A673 (cell line): ENCODE measurements around the gene C19orf81. TPM values are rescaled to one million over a fixed set of nuclear protein-coding genes. Genes with fewer than 3 reads are reported as not detected.

ENCODE experiments used
- BruUV-seq: library from RNA; stranded (reverse); fragments of 400-500 nt; replicated peaks from 2 replicates; lab custom pipeline; 2021; lab: Mats Ljungman, UMichigan
- CTCF ChIA-PET: fragments of 300-600 bp; sonication (Branson Sonifier 250); formaldehyde crosslinking; loops from one replicate; lab custom pipeline; 2022; ENCODE audit warnings: antibody characterized with exemption; lab: Charles Lee
- POLR2A ChIA-PET: fragments of 300-600 bp; sonication (Branson Sonifier 250); formaldehyde crosslinking; loops from one replicate; lab custom pipeline; 2022; ENCODE audit warnings: antibody characterized with exemption; ENCODE audit not compliant: low non-redundant PET; lab: Charles Lee
- DNase-seq: peaks from one replicate; pipeline ENCODE4 v3.0.0-alpha.2; 2015; ENCODE audit warnings: low spot score
- H3K27ac ChIP-seq: fragments of 200-600 bp; sonication (generic); 2 replicates; pipeline ENCODE4 v1.5.1; 2016; ENCODE audit warnings: mixed run types, low read depth, mild to moderate bottlenecking, mixed read lengths, antibody characterized with exemption, low read length; ENCODE audit not compliant: poor library complexity, severe bottlenecking
- H3K27me3 ChIP-seq: fragments of 200-600 bp; sonication (generic); replicated peaks from 2 replicates; pipeline ENCODE4 v1.6.1; 2017; ENCODE audit warnings: mixed run types, low read depth, mild to moderate bottlenecking, mixed read lengths, antibody characterized with exemption, low read length; ENCODE audit not compliant: insufficient read depth, poor library complexity
- H3K36me3 ChIP-seq: fragments of 200-600 bp; sonication (generic); 2 replicates; pipeline ENCODE4 v1.6.1; 2016; ENCODE audit warnings: mixed run types, mild to moderate bottlenecking, mixed read lengths, antibody characterized with exemption, low read length; ENCODE audit not compliant: insufficient read depth, poor library complexity, severe bottlenecking
- H3K4me1 ChIP-seq: fragments of 200-600 bp; sonication (generic); 2 replicates; pipeline ENCODE4 v1.6.1; 2017; ENCODE audit warnings: mixed run types, mild to moderate bottlenecking, mixed read lengths, antibody characterized with exemption, low read length; ENCODE audit not compliant: insufficient read depth, poor library complexity, severe bottlenecking
- H3K4me3 ChIP-seq: fragments of 200-600 bp; sonication (generic); 2 replicates; pipeline ENCODE4 v1.5.1; 2016; ENCODE audit warnings: low read depth, mixed run types, mild to moderate bottlenecking, mixed read lengths, low read length; ENCODE audit not compliant: poor library complexity, severe bottlenecking
- H3K9me3 ChIP-seq: fragments of 200-600 bp; sonication (generic); 2 replicates; pipeline ENCODE4 v1.6.1; 2016; ENCODE audit warnings: mixed run types, low read depth, mild to moderate bottlenecking, mixed read lengths, antibody characterized with exemption, low read length; ENCODE audit not compliant: poor library complexity, severe bottlenecking
- EZH2 ChIP-seq: fragments of 200-600 bp; sonication (generic); IDR thresholded peaks from 2 replicates; pipeline ENCODE4 v1.6.1; 2017; ENCODE audit warnings: borderline replicate concordance, low read depth, mild to moderate bottlenecking, mixed read lengths, antibody characterized with exemption, low read length; ENCODE audit not compliant: poor library complexity, severe bottlenecking
- intact Hi-C: fragments of 100-400 bp; cut with micrococcal nuclease; formaldehyde crosslinking; loops from one replicate; pipeline ENCODE4 v1.10.0; 2022; ENCODE audit not compliant: unreplicated experiment
- total RNA-seq: library from RNA; stranded (reverse); gene quantifications from 2 replicates; pipeline ENCODE4 v1.2.3, GENCODE V29; 2021
- TF ChIP-seq, protein P1 (sequence below): fragments of 300-800, 200-600 bp; sonication (generic); conservative IDR thresholded peaks from 2 replicates; pipeline ENCODE4 v1.5.1; 2017; ENCODE audit warnings: low read depth, mild to moderate bottlenecking, antibody characterized with exemption, low read length, moderate library complexity, mixed read lengths

The C19orf81 gene
- total RNA-seq, 1 experiment from 2014 or later: 6.2 TPM

DNA sequence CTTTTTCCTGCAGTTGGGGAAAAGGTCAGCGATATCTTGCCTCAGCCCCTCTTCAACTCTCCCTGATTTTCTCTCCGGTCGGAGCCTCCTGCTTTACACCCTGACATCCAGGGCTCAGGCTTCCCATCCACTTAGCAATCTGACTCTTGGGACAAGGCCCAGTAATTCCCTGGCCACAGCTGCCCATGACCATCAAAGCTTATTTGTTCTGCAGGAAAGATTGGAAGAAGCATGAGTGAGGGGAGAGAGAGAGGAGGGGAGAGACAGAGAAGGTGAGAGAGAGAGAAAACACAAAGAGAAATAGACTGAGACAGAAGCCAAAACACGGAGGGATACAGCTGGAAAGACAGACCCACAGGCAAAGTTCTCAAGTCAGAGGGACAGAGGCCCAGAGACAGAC, 23.2 kb upstream of the C19orf81 start:
- Histone ChIP-seq H3K27ac (no peak overlapping the region), H3K36me3 (no peaks in the 10 kb centered on the region), H3K4me1 (no peaks in the 10 kb centered on the region), H3K27me3 (no peaks in the 10 kb centered on the region), H3K4me3 (no peak overlapping the region), H3K9me3 (no peaks in the 10 kb centered on the region)
- ChIA-PET POLR2A (interaction anchor here (0.6 kb wide), 1 partner anchor 28 kb away, joined by 6 read pairs; no protein-coding TSS in a partner anchor), CTCF (no interaction called here)
- intact Hi-C loops: no loop called here
- TF ChIP-seq, protein P1, sequence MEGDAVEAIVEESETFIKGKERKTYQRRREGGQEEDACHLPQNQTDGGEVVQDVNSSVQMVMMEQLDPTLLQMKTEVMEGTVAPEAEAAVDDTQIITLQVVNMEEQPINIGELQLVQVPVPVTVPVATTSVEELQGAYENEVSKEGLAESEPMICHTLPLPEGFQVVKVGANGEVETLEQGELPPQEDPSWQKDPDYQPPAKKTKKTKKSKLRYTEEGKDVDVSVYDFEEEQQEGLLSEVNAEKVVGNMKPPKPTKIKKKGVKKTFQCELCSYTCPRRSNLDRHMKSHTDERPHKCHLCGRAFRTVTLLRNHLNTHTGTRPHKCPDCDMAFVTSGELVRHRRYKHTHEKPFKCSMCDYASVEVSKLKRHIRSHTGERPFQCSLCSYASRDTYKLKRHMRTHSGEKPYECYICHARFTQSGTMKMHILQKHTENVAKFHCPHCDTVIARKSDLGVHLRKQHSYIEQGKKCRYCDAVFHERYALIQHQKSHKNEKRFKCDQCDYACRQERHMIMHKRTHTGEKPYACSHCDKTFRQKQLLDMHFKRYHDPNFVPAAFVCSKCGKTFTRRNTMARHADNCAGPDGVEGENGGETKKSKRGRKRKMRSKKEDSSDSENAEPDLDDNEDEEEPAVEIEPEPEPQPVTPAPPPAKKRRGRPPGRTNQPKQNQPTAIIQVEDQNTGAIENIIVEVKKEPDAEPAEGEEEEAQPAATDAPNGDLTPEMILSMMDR: no peak
- no peak for TF ChIP-seq EZH2
- no peak for DNase-seq
- no TSS peak for BruUV-seq

- CTCF ChIA-PET: interaction anchor here (1.1 kb wide), 1 partner anchor 19 kb away, joined by 11 read pairs; no protein-coding TSS in a partner anchor
- H3K27me3 ChIP-seq: no peaks in the 10 kb centered on the region
- no peaks in the 10 kb centered on the region for H3K36me3 ChIP-seq
- no peaks in the 10 kb centered on the region for H3K9me3 ChIP-seq
- no peak overlapping the region for H3K4me3 ChIP-seq
- DNase-seq: no peak
- intact Hi-C loops: no loop called here
- POLR2A ChIA-PET: no interaction called here
- BruUV-seq: no TSS peak
- H3K4me1 ChIP-seq: no peaks in the 10 kb centered on the region
- H3K27ac ChIP-seq: no peak overlapping the region
- TF ChIP-seq, protein P1: no peak
- TF ChIP-seq EZH2: no peak
Observed at GRCh38 chr19:50626795-50627194, 22.4 kb upstream of the C19orf81 start.

DNA sequence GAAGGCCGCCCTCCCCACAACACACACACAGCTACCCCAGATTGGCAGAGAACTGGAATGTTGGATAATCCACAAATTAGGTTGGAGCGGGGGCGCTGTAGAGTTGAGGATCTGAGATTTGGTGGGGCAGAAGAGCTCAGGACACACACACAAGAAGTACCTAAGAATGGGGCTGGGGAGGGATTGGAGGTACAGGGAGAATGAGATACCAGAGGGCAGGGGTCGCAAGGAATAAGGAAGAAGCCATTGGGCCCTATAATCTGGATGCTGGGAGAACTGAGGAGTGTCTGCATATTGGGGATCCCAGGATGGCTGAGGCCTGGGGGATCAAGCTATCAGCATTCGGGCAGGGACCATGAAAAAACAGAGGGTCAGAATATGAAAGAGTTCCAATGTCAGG, 21.1 kb upstream of the C19orf81 start:
- BruUV-seq: no TSS peak
- intact Hi-C loops: no loop called here

More for the DNA sequence above, 21.1 kb upstream of the C19orf81 start:
- DNase-seq: no peak
- Histone ChIP-seq H3K4me3 (no peak overlapping the region), H3K36me3 (no peaks in the 10 kb centered on the region), H3K4me1 (no peaks in the 10 kb centered on the region), H3K9me3 (no peaks in the 10 kb centered on the region), H3K27ac (no peak overlapping the region), H3K27me3 (no peaks in the 10 kb centered on the region)
- ChIA-PET CTCF (no interaction called here), POLR2A (interaction anchor here (0.6 kb wide), 1 partner anchor 11 kb away, joined by 3 read pairs; no protein-coding TSS in a partner anchor)
- TF ChIP-seq, protein P1: no peak
- no peak for TF ChIP-seq EZH2
